Kidney capillary endothelial cell (primary cell): Measurements from ENCODE around the gene NF2.
"Not testable (repeated sequence)": the region's sequence is repeated elsewhere in the genome, so short reads cannot be mapped to it uniquely, and the experiment has no call there.

ENCODE experiments used
- DNase-seq: peaks from one replicate; pipeline ENCODE4 v3.0.0-alpha.2; 2018; ENCODE audit warnings: low spot score

Gene NF2

GRCh38 chr22:29596408-29596807 is 7.0 kb upstream of the NF2 start:
- DNase-seq = no peak

DNA sequence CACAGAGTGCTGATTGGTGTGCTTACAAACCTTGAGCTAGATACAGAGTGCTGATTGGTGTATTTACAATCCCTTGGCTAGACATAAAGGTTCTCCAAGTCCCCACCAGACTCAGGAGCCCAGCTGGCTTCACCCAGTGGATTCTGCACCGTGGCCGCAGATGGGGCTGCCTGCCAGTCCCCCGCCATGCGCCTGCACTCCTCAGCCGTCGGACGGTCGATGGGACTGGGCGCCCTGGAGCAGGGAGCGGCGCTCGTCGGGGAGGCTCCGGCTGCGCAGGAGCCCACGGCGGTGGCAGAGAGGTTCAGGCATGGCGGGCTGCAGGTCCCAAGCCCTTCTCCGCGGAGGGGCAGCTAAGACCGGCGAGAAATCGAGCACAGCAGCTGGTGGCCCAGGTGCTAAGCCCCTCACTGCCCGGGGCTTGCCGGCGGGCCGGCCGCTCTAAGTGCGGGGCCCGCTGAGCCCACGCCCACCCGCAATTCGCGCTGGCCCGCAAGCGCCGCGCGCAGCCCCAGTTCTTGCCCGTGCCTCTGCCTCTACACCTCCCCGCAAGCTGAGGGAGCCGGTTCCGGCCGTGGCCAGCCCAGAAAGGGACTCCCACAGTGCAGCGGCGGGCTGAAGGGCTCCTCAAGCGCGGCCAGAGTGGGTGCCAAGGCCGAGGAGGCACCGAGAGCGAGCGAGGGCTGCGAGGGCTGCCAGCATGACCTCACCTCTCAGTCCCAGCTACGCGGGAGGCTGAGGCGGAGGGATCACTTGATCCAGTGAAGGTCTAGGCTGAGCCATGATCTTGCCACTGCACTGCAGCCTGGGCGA is 5.4 kb upstream of the NF2 start:
- not testable (repeated sequence) for DNase-seq

- DNase-seq = no peak
Observed at GRCh38 chr22:29598684-29599020, 4.8 kb upstream of the NF2 start.

DNA sequence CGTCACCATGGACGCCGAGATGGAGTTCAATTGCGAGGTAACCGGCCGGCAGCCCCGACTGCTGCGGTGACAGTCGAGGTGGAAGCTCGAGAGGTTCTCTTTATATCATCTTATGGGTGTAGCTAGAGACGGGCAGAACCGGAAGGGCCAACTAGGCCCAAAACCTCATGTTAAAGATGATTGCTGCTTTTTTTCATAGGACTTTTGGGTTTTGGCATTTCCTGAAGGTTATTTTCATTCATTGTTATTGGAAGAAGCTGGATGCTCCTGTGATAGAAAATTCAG is 585 bp downstream of the NF2 start:
- DNase-seq = no peak

- DNase-seq = no peak
Observed at GRCh38 chr22:29605527-29605850, 2.1 kb downstream of the NF2 start.

GRCh38 chr22:29606320-29606719 is 2.9 kb downstream of the NF2 start:
- no peak for DNase-seq

DNA sequence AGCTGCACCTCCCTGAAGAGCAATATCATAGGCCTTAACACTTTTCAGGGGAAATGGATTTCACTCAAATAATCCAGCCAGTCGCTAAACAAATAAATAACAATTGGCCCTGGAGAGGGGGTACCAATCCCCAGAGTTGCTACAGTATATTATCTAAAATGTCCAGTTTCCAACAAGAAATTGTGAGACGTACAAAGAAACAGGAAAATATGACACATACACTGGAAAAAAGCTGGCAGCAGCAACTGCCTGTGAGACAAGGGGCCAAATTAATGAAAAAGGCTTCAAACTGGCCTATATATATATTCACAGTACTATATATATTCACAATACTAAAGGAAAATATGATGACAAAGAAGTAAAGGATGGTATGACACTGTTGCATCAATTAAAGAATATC is 4.0 kb downstream of the NF2 start:
- no peak for DNase-seq

- no peak for DNase-seq
Observed at GRCh38 chr22:29609139-29609538, 5.7 kb downstream of the NF2 start.

GRCh38 chr22:29610780-29611179 is 7.3 kb downstream of the NF2 start:
- no peak for DNase-seq

- no peak for DNase-seq
Observed at GRCh38 chr22:29615705-29616327, 12.4 kb downstream of the NF2 start.

GRCh38 chr22:29617922-29618629 is 14.6 kb downstream of the NF2 start:
- no peak for DNase-seq

- peak; percentile 91 for DNase-seq
Observed at GRCh38 chr22:29621761-29622526, 18.5 kb downstream of the NF2 start.

DNA sequence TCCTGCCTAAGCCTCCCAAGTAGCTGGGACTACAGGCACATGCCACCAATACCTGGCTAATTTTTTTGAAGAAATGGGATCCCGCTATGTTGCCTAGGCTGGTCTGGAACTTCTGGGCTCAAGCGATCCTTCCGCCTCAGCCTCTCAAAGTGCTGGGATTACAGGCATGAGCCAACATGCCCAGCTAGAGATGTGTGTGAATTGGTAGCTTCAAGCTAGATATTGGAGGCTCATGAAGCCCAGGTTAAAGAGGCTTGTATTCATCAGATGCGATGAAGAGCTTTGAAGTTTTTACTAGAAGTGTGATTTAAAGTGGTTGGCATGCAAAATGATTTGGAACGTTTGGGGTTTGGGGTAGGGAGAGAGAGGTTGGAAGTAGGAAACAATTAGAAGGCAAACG is 19.6 kb downstream of the NF2 start:
- no peak for DNase-seq

DNA sequence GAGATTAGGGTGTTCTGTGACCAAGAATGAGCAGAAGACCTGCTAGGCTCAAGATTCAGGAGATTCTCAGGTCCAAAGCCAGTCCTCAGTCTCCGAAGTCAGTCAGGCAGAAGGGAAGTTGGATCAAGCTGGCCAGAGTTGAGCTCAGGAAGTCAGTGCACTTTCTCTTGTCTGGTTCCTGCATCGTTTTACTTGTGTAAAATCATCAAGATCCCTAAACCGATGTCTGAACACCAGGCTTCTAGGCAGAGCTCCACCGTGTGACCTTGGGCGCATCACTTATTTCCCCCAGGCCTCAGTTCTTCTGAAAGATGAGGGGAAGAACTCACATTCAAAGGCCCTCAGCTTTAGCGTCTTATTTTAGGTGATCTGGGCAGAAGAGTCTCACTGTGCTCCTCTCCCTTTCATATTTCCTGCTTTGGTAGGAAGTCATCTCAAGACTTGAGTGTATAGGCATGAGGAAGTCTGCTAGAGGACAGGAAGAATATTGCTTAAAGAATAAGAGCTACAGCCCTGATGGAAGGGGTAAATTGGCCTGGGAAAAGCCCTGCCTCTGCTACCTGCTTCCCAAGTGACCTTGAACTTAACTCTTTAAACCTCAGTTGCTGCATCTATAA is 20.2 kb downstream of the NF2 start:
- peak; percentile 33 for DNase-seq

- peak; percentile 57 for DNase-seq
Observed at GRCh38 chr22:29625090-29625825, 21.8 kb downstream of the NF2 start.

GRCh38 chr22:29626497-29627195 is 23.2 kb downstream of the NF2 start:
- DNase-seq = no peak

DNA sequence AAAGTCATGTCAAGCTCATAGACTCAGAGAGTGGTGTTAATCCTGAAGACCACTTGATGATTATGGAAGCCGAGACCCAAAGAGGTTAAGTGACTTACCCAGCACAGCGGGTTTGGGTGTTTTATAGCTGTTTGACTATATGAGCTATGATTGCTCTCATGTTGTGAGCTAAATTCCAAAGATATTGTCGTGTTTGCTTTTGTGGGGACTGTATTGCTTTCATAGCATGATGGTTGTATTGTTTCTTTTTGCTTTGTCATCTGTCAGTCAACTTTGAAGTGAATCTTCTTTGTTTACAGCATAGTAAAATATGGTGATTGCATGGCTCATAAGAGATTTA is 23.7 kb downstream of the NF2 start:
- no peak for DNase-seq

- DNase-seq = no peak
Observed at GRCh38 chr22:29628996-29629902, 25.8 kb downstream of the NF2 start.

DNA sequence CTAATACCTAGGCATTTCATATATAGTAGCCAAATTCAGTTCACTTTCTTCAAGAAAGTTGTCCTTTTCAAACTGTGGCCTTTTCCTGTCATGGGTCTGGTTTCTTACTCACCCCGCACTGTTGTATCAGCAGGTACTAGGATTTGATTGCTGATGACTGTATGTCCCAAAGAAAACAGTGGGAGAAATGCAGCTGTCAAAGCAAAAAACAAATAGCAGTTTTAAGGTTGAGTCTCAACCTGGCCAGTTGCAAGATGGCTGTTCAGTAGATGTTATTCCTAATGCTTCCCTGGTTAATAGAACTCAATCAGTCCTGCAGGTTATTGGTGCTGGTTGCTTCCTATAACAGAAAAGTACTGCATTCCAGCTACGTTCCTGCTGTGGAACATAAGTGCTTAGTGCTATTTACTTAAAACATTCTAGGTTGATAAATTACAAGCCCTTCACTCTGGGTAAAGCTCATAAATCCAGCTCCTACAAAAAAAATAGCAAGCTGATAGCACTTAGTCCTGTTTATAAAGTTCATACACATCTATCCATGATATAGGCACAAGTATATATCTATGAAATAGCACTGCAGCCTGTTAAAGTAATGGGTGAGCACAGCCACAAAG is 26.6 kb downstream of the NF2 start:
- no peak for DNase-seq

DNA sequence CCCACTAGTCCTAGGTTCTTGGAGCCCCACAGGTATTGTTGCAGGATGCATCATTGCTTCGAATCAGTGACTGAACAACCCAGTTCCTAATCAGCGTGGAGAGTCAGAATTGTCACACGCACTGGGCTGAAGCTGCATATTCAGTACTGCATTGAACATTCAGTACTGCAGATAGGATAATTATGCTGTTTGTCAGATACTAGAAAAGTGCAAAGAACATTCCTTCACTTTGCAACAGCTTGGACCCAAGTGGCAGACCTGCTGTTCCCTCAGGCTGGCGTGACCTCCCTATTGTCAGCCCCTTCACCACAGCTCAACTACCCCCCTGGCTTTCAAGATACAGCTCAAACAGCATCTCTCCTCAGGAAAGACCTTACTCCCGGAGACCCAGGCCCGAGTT is 27.6 kb downstream of the NF2 start:
- no peak for DNase-seq
